HepG2 (cell line): ENCODE measurements around the gene PIAS3. TPM values are rescaled to one million over a fixed set of nuclear protein-coding genes. Genes with fewer than 3 reads are reported as not detected.

Experiments
- AKAP8 ChIP-seq: sonication (generic); formaldehyde crosslinking; IDR thresholded peaks from 2 replicates; pipeline ENCODE4 v1.5.1; 2020; ENCODE audit warnings: mild to moderate bottlenecking, missing genetic modification reagents
- ARHGAP35 ChIP-seq: sonication (generic); formaldehyde crosslinking; IDR thresholded peaks from 2 replicates; pipeline ENCODE4 v1.9.0; 2022; ENCODE audit warnings: mild to moderate bottlenecking, inconsistent platforms, moderate library complexity, missing genetic modification reagents, borderline replicate concordance
- BCL6 ChIP-seq: IDR thresholded peaks from 2 replicates; pipeline ENCODE4 v1.6.1; 2016; ENCODE audit warnings: missing genetic modification reagents, missing compliant biosample characterization
- CREM ChIP-seq, 2 experiments: sonication (generic) in 1 of 2; formaldehyde crosslinking in 1 of 2; IDR thresholded peaks; 2 replicates each; pipeline versions ENCODE4 v1.4.0 to v1.6.1; 2016 to 2020; ENCODE audit warnings: antibody characterized with exemption in 1 of 2, mild to moderate bottlenecking in 1 of 2, missing genetic modification reagents in 1 of 2
- ESRRA ChIP-seq: sonication (generic); formaldehyde crosslinking; IDR thresholded peaks from 2 replicates; pipeline ENCODE4 v1.5.1; 2020; ENCODE audit warnings: mild to moderate bottlenecking, low read depth, missing genetic modification reagents
- FOXC1 ChIP-seq: sonication (generic); formaldehyde crosslinking; IDR thresholded peaks from 2 replicates; pipeline ENCODE4 v1.8.0; 2022; ENCODE audit warnings: mild to moderate bottlenecking, missing genetic modification reagents, borderline replicate concordance
- HDAC1 ChIP-seq: sonication (generic); formaldehyde crosslinking; IDR thresholded peaks from 2 replicates; pipeline ENCODE4 v1.5.1; 2020; ENCODE audit warnings: mild to moderate bottlenecking, missing genetic modification reagents
- HNF1A ChIP-seq, 2 experiments: sonication (generic) in 1 of 2; formaldehyde crosslinking in 1 of 2; IDR thresholded peaks; 2 replicates each; pipeline versions ENCODE4 v1.4.0 to v1.6.1; 2016 to 2020; ENCODE audit warnings: borderline replicate concordance in 1 of 2, low read depth in 1 of 2, mild to moderate bottlenecking in 1 of 2, missing genetic modification reagents in 1 of 2
- KDM4B ChIP-seq: sonication (generic); formaldehyde crosslinking; IDR thresholded peaks from 2 replicates; pipeline ENCODE4 v1.4.0; 2020; ENCODE audit warnings: missing genetic modification reagents
- RAD21 ChIP-seq: fragments of 450-650 bp; formaldehyde crosslinking; IDR thresholded peaks from 2 replicates; pipeline ENCODE4 v1.5.0; 2020; ENCODE audit warnings: mild to moderate bottlenecking
- TAF15 ChIP-seq: fragments of 200-400 bp; formaldehyde crosslinking; IDR thresholded peaks from one replicate; pipeline ENCODE4 v1.6.1; 2018; ENCODE audit warnings: mild to moderate bottlenecking, low read depth, low read length; ENCODE audit not compliant: poor library complexity, severe bottlenecking
- ZFP91 ChIP-seq: sonication (generic); formaldehyde crosslinking; IDR thresholded peaks from 2 replicates; pipeline ENCODE4 v1.9.0; 2022; ENCODE audit warnings: missing genetic modification reagents, mild to moderate bottlenecking, borderline replicate concordance
- ZNF205 ChIP-seq: IDR thresholded peaks from 2 replicates; pipeline ENCODE4 v1.6.1; 2018; ENCODE audit warnings: missing biosample characterization, missing genetic modification reagents
- ZNF292 ChIP-seq: sonication (generic); formaldehyde crosslinking; IDR thresholded peaks from 2 replicates; pipeline ENCODE4 v1.8.1; 2022; ENCODE audit warnings: mild to moderate bottlenecking, low read depth, missing genetic modification reagents, borderline replicate concordance
- ZNF580 ChIP-seq: IDR thresholded peaks from 2 replicates; pipeline ENCODE4 v1.6.1; 2016; ENCODE audit warnings: low read depth, borderline replicate concordance
- ZNF710 ChIP-seq: sonication (generic); formaldehyde crosslinking; IDR thresholded peaks from 2 replicates; pipeline ENCODE4 v1.5.0; 2020; ENCODE audit warnings: mild to moderate bottlenecking, missing genetic modification reagents, borderline replicate concordance
- ZNF761 ChIP-seq: sonication (generic); formaldehyde crosslinking; conservative IDR thresholded peaks from 2 replicates; pipeline ENCODE4 v1.4.0; 2020; ENCODE audit warnings: mild to moderate bottlenecking, missing genetic modification reagents
- ZNF782 ChIP-seq: sonication (generic); formaldehyde crosslinking; IDR thresholded peaks from 2 replicates; pipeline ENCODE4 v1.4.0; 2020; ENCODE audit warnings: missing genetic modification reagents, mild to moderate bottlenecking, borderline replicate concordance
- polyA plus RNA-seq, 8 experiments: library from polyadenylated mRNA; depleted of rRNA in 3 of 8; stranded (reverse) in 7 of 8; unstranded in 1 of 8; fragments of >200 nt; fragmentation: Illumina TruSeq in 4 of 8; extraction: Trizol in 4 of 8; gene quantifications; 2 replicates each; pipeline versions ENCODE4 v1.2.1 to v1.2.3, GENCODE V29; 2011 to 2016; ENCODE audit warnings: low read depth in 4 of 8, missing spikeins in 1 of 8, mixed read lengths in 1 of 8; ENCODE audit not compliant: insufficient read depth in 1 of 8
- total RNA-seq, 5 experiments: library from RNA; depleted of rRNA; stranded (reverse); fragments of >200 nt; fragmentation: Illumina TruSeq; extraction: Trizol; gene quantifications; 2 replicates each; pipeline ENCODE4 v1.2.3, GENCODE V29; 2016; ENCODE audit warnings: low read depth in 1 of 5

The PIAS3 gene
- total and polyA plus RNA-seq, 2 of the 13 experiments (the other 11 are each of a cell fraction or from before 2014, with no cell fraction given) = 3.7 to 8.0 TPM

GRCh38 chr1:145845514-145846161 is 13.2 kb downstream of the PIAS3 start, which contains the start of gene NUDT17 (continued):
- TF ChIP-seq HNF1A (IDR thresholded peaks at IDR 0.05; ENCODE audit: low read depth) = no peak
- peak; percentile 51; the same call in 1 of the 2 replicates for TF ChIP-seq HNF1A (CRISPR knock-in tag; IDR thresholded peaks at IDR 0.05; ENCODE audit: borderline replicate concordance)
- TF ChIP-seq KDM4B (CRISPR knock-in tag) = peak; percentile 58; the same call in 1 of the 2 replicates
- TF ChIP-seq FOXC1 (CRISPR knock-in tag) = no peak
- 0 out of 2 replicates have a peak, but pooled peaks have one; percentile 32 for TF ChIP-seq BCL6 (CRISPR knock-in tag)
- TF ChIP-seq ZNF761 = peak; percentile 55; the same call in 1 of the 2 replicates
- peak; percentile 54; the same call in 1 of the 2 replicates for TF ChIP-seq HDAC1 (CRISPR knock-in tag)
- TF ChIP-seq CREM (IDR thresholded peaks at IDR 0.05) = no peak
- no peak for TF ChIP-seq CREM (CRISPR knock-in tag; IDR thresholded peaks at IDR 0.05)
- TF ChIP-seq RAD21 (CRISPR knock-in tag) = peak; percentile 78
- TF ChIP-seq ARHGAP35 = peak; percentile 33; the same call in 1 of the 2 replicates
- TF ChIP-seq AKAP8 (CRISPR knock-in tag) = peak; percentile 64
- TF ChIP-seq ZNF292 = peak; percentile 56; the same call in 1 of the 2 replicates
- no peak for TF ChIP-seq ZNF710 (CRISPR knock-in tag)
- peak; percentile 85; the same call in 1 of the 2 replicates for TF ChIP-seq ZFP91 (CRISPR knock-in tag)
- TF ChIP-seq ZNF580 (CRISPR knock-in tag) = 0 out of 2 replicates have a peak, but pooled peaks have one; percentile 52
- no peak for TF ChIP-seq ESRRA (CRISPR knock-in tag)
- TF ChIP-seq ZNF782 (CRISPR knock-in tag) = no peak
- peak; percentile 59 for TF ChIP-seq TAF15
- no peak for TF ChIP-seq ZNF205
